ENCODE data around the gene ALDOC. TPM values are rescaled to one million over a fixed set of nuclear protein-coding genes. Genes with fewer than 3 reads are reported as not detected.

ALDOC gene
- total and polyA plus RNA-seq, 10 of the 15 experiments (the other 5 are each of a cell fraction or from before 2014, with no cell fraction given), result 16.0 to 268 (median 78.2) TPM

- H3K4me1 ChIP-seq (ENCODE audit: control insufficient read depth, insufficient read depth, low read length), result no peaks in the 10 kb centered on the region
- no peak overlapping the region for H3K27ac ChIP-seq (ENCODE audit: control insufficient read depth, insufficient read depth)
- ATAC-seq (no peak), DNase-seq (ENCODE audit: low read depth, low spot score) (no peak), FAIRE-seq (no peak)
- POLR2A ChIA-PET, result interaction anchor here (1.0 kb wide), 1 partner anchor 27 kb away, joined by 3 read pairs; no protein-coding TSS in a partner anchor
- CTCF ChIA-PET, result no interaction called here
- H2AFZ ChIP-seq (ENCODE audit: control insufficient read depth, low read depth, low read length), result no peak overlapping the region
- no peaks in the 10 kb centered on the region for H3K9me3 ChIP-seq (replicated peaks; ENCODE audit: control insufficient read depth, insufficient read depth, low read length)
- no TSS peak for BruUV-seq (replicated peaks)
- SMC1A ChIA-PET (ENCODE audit: uncharacterized antibody, unreplicated experiment), result interaction anchor here (1.5 kb wide), 1 partner anchor 45 kb away, joined by 3 read pairs; no protein-coding TSS in a partner anchor
- no peak overlapping the region for H3K4me3 ChIP-seq
- no peak overlapping the region for H3K4me2 ChIP-seq (ENCODE audit: control insufficient read depth, insufficient read depth)
- no peaks in the 10 kb centered on the region for H3K79me2 ChIP-seq (ENCODE audit: control insufficient read depth, insufficient read depth, low read length)
- WGBS (ENCODE audit: insufficient coverage, insufficient replicate concordance, low lambda C conversion rate, missing lambda C conversion rate), result 50% methylated on average over 4 of the region's 4 CpGs
- intact Hi-C loops (cut with micrococcal nuclease; ENCODE audit: unreplicated experiment) (no loop called here), in situ Hi-C loops (cut with MboI) (no loop called here)
- TF ChIP-seq CREM (IDR thresholded peaks at IDR 0.05; ENCODE audit: low read depth) (no peak), ZNF687 (IDR thresholded peaks at IDR 0.05) (no peak), RBBP5 (conservative IDR thresholded peaks at IDR 0.05) (no peak), SUZ12 (IDR thresholded peaks at IDR 0.05; ENCODE audit: unreplicated experiment) (no peak), MYC (IDR thresholded peaks at IDR 0.05; ENCODE audit: insufficient read depth, insufficient read length, insufficient replicate concordance, low read length, severe bottlenecking) (no peak), LARP7 (IDR thresholded peaks at IDR 0.05) (no peak)
- TF ChIP-seq, protein P1, sequence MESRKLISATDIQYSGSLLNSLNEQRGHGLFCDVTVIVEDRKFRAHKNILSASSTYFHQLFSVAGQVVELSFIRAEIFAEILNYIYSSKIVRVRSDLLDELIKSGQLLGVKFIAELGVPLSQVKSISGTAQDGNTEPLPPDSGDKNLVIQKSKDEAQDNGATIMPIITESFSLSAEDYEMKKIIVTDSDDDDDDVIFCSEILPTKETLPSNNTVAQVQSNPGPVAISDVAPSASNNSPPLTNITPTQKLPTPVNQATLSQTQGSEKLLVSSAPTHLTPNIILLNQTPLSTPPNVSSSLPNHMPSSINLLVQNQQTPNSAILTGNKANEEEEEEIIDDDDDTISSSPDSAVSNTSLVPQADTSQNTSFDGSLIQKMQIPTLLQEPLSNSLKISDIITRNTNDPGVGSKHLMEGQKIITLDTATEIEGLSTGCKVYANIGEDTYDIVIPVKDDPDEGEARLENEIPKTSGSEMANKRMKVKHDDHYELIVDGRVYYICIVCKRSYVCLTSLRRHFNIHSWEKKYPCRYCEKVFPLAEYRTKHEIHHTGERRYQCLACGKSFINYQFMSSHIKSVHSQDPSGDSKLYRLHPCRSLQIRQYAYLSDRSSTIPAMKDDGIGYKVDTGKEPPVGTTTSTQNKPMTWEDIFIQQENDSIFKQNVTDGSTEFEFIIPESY (IDR thresholded peaks at IDR 0.05), result no peak
- H3K27me3 ChIP-seq (replicated peaks in 1 of 2; ENCODE audit: control insufficient read depth in 2 of 2, insufficient read depth in 2 of 2, low read length in 1 of 2), result no peaks in the 10 kb centered on the region; a peak in 1 of 4 replicates
- no peaks in the 10 kb centered on the region for H4K20me1 ChIP-seq (ENCODE audit: control insufficient read depth, insufficient read depth)
- H3K9ac ChIP-seq (ENCODE audit: control insufficient read depth, insufficient read depth, low read length), result no peak overlapping the region
- RAD21 ChIA-PET (ENCODE audit: unreplicated experiment), result no interaction called here
- H3K36me3 ChIP-seq (ENCODE audit: control insufficient read depth in 2 of 2, insufficient read depth in 2 of 2, low read length in 1 of 2), result no peaks in the 10 kb centered on the region; a peak in 1 of 4 replicates
These were observed 46.4 kb downstream of the ALDOC start for GRCh38 chr17:28530250-28530649.
